HAP-1 (cell line): ENCODE results near the gene SLMAP.

Source experiments
- DNase-seq, 2 experiments: peaks; one replicate each; pipeline ENCODE4 v3.0.0-alpha.2; 2016 to 2020; ENCODE audit warnings: low spot score in 2 of 2
- H3K27me3 ChIP-seq: fragments of 250-450 bp; sonication (Bioruptor Pico); 2 replicates; pipeline ENCODE4 v1.5.1; 2020; ENCODE audit warnings: low read depth, mild to moderate bottlenecking, moderate library complexity
- H3K36me3 ChIP-seq: fragments of 250-450 bp; sonication (Bioruptor Pico); replicated peaks from 2 replicates; pipeline ENCODE4 v1.5.1; 2020; ENCODE audit warnings: mild to moderate bottlenecking
- H3K4me1 ChIP-seq: fragments of 250-450 bp; sonication (Bioruptor Pico); 2 replicates; pipeline ENCODE4 v1.5.1; 2020; ENCODE audit warnings: mild to moderate bottlenecking
- H3K4me3 ChIP-seq: fragments of 250-450 bp; sonication (Bioruptor Pico); 2 replicates; pipeline ENCODE4 v1.5.1; 2020; ENCODE audit warnings: mild to moderate bottlenecking, moderate library complexity
- H3K9me3 ChIP-seq: fragments of 250-450 bp; sonication (Bioruptor Pico); 2 replicates; pipeline ENCODE4 v1.5.1; 2020; ENCODE audit warnings: mild to moderate bottlenecking, moderate library complexity
- in situ Hi-C: fragments of 300-500 bp; cut with MboI; formaldehyde crosslinking; loops from 3 replicates; pipeline ENCODE4 v1.14.3; 2020; ENCODE audit warnings: low sequenced_read_pairs, inconsistent platforms, mixed read lengths

SLMAP gene

GRCh38 chr3:57737840-57738239, 18.3 kb upstream of the SLMAP start:
- H3K9me3 ChIP-seq = no peaks in the 10 kb centered on the region
- no peaks in the 10 kb centered on the region for H3K4me1 ChIP-seq
- no peaks in the 10 kb centered on the region for H3K27me3 ChIP-seq
- no peak overlapping the region for H3K4me3 ChIP-seq
- no peaks in the 10 kb centered on the region for H3K36me3 ChIP-seq
- no peak for DNase-seq
- in situ Hi-C loops = no loop called here

GRCh38 chr3:57738391-57738790, 17.7 kb upstream of the SLMAP start:
- DNase-seq = no peak
- Histone ChIP-seq H3K4me1 (no peaks in the 10 kb centered on the region), H3K36me3 (no peaks in the 10 kb centered on the region), H3K9me3 (no peaks in the 10 kb centered on the region), H3K27me3 (no peaks in the 10 kb centered on the region), H3K4me3 (no peak overlapping the region)
- in situ Hi-C loops = no loop called here

GRCh38 chr3:57740027-57740426, 16.1 kb upstream of the SLMAP start:
- no peak for DNase-seq
- in situ Hi-C loops = no loop called here
- H3K4me1 ChIP-seq = no peaks in the 10 kb centered on the region
- H3K36me3 ChIP-seq = no peaks in the 10 kb centered on the region
- H3K4me3 ChIP-seq = no peak overlapping the region
- no peaks in the 10 kb centered on the region for H3K9me3 ChIP-seq
- H3K27me3 ChIP-seq = no peaks in the 10 kb centered on the region

- Histone ChIP-seq H3K4me1 (no peaks in the 10 kb centered on the region), H3K36me3 (no peaks in the 10 kb centered on the region), H3K27me3 (no peaks in the 10 kb centered on the region), H3K4me3 (no peak overlapping the region), H3K9me3 (no peaks in the 10 kb centered on the region)
- DNase-seq = no peak
- in situ Hi-C loops = no loop called here
Measured at GRCh38 chr3:57743496-57743895, 12.6 kb upstream of the SLMAP start.

- no peaks in the 10 kb centered on the region for H3K36me3 ChIP-seq
- H3K4me3 ChIP-seq = no peak overlapping the region
- H3K9me3 ChIP-seq = no peaks in the 10 kb centered on the region
- no peaks in the 10 kb centered on the region for H3K27me3 ChIP-seq
- in situ Hi-C loops = no loop called here
- no peaks in the 10 kb centered on the region for H3K4me1 ChIP-seq
- no peak for DNase-seq
Measured at GRCh38 chr3:57745101-57745500, 11.0 kb upstream of the SLMAP start.

GRCh38 chr3:57746156-57747010, 9.7 kb upstream of the SLMAP start:
- in situ Hi-C loops = no loop called here
- DNase-seq = no peak

GRCh38 chr3:57749542-57749941, 6.6 kb upstream of the SLMAP start:
- in situ Hi-C loops = no loop called here
- Histone ChIP-seq H3K36me3 (no peaks in the 10 kb centered on the region), H3K9me3 (no peaks in the 10 kb centered on the region), H3K4me1 (no peaks in the 10 kb centered on the region), H3K4me3 (no peak overlapping the region), H3K27me3 (no peaks in the 10 kb centered on the region)
- DNase-seq = no peak

More at GRCh38 chr3:57746156-57747010, 9.7 kb upstream of the SLMAP start:
- no peaks in the 10 kb centered on the region for H3K4me1 ChIP-seq
- H3K4me3 ChIP-seq = no peak overlapping the region
- H3K9me3 ChIP-seq = no peaks in the 10 kb centered on the region
- no peaks in the 10 kb centered on the region for H3K36me3 ChIP-seq
- H3K27me3 ChIP-seq = no peaks in the 10 kb centered on the region

- Histone ChIP-seq H3K9me3 (no peaks in the 10 kb centered on the region), H3K4me1 (peaks cover 3% of the 10 kb centered on the region), H3K36me3 (no peaks in the 10 kb centered on the region), H3K4me3 (no peak overlapping the region), H3K27me3 (no peaks in the 10 kb centered on the region)
- DNase-seq = no peak
- in situ Hi-C loops = no loop called here
Measured at GRCh38 chr3:57752307-57752706, 3.8 kb upstream of the SLMAP start.

- in situ Hi-C loops = no loop called here
- DNase-seq = no peak
- no peaks in the 10 kb centered on the region for H3K9me3 ChIP-seq
- H3K4me3 ChIP-seq = no peak overlapping the region
- no peaks in the 10 kb centered on the region for H3K36me3 ChIP-seq
- H3K27me3 ChIP-seq = no peaks in the 10 kb centered on the region
- peaks cover 3% of the 10 kb centered on the region for H3K4me1 ChIP-seq
Measured at GRCh38 chr3:57753016-57753415, 3.1 kb upstream of the SLMAP start.

- Histone ChIP-seq H3K4me3 (peak overlapping the region; percentile 72), H3K27me3 (no peaks in the 10 kb centered on the region), H3K36me3 (peaks cover 11% of the 10 kb centered on the region), H3K9me3 (no peaks in the 10 kb centered on the region), H3K4me1 (peaks cover 8% of the 10 kb centered on the region)
- in situ Hi-C loops = no loop called here
- peak in 1 of 2 experiments; percentile 76 for DNase-seq
Measured at GRCh38 chr3:57755368-57755675, 787 bp upstream of the SLMAP start.

- Histone ChIP-seq H3K4me1 (peaks cover 8% of the 10 kb centered on the region), H3K36me3 (peaks cover 17% of the 10 kb centered on the region), H3K9me3 (no peaks in the 10 kb centered on the region), H3K4me3 (peak overlapping the region; percentile 72), H3K27me3 (no peaks in the 10 kb centered on the region)
- peak in 1 of 2 experiments; percentile 49 for DNase-seq
- in situ Hi-C loops = no loop called here
Measured at GRCh38 chr3:57756528-57757401, 656 bp downstream of the SLMAP start.

- Histone ChIP-seq H3K9me3 (no peaks in the 10 kb centered on the region), H3K4me3 (peak overlapping the region; percentile 72)
Measured at GRCh38 chr3:57757642-57758297, 1.7 kb downstream of the SLMAP start.

GRCh38 chr3:57758686-57759085, 2.6 kb downstream of the SLMAP start:
- no peak for DNase-seq

More at GRCh38 chr3:57757642-57758297, 1.7 kb downstream of the SLMAP start:
- peak; percentile 39 to 53 for DNase-seq
- in situ Hi-C loops = no loop called here
- H3K36me3 ChIP-seq = peaks cover 17% of the 10 kb centered on the region
- H3K4me1 ChIP-seq = peaks cover 8% of the 10 kb centered on the region
- H3K27me3 ChIP-seq = no peaks in the 10 kb centered on the region

GRCh38 chr3:57764794-57765193, 8.7 kb downstream of the SLMAP start:
- H3K9me3 ChIP-seq = no peaks in the 10 kb centered on the region
- H3K36me3 ChIP-seq = peaks cover 29% of the 10 kb centered on the region
- DNase-seq = no peak
- no peak overlapping the region for H3K4me3 ChIP-seq
- peaks cover 7% of the 10 kb centered on the region; the same call in 1 of the 2 replicates for H3K4me1 ChIP-seq
- in situ Hi-C loops = no loop called here
- H3K27me3 ChIP-seq = no peaks in the 10 kb centered on the region

More at GRCh38 chr3:57758686-57759085, 2.6 kb downstream of the SLMAP start:
- in situ Hi-C loops = no loop called here
- Histone ChIP-seq H3K4me3 (peak overlapping the region; percentile 72), H3K4me1 (peaks cover 11% of the 10 kb centered on the region), H3K27me3 (no peaks in the 10 kb centered on the region), H3K36me3 (peaks cover 21% of the 10 kb centered on the region), H3K9me3 (no peaks in the 10 kb centered on the region)
